Pancreas (tissue), 10 donors: ENCODE data around the gene PGAP3. TPM values are rescaled to one million over a fixed set of nuclear protein-coding genes. Genes with fewer than 3 reads are reported as not detected.

Experiments used
- ATAC-seq, 4 donors: fragments of 200-7000 bp; cut with Tn5 transposase; one replicate each; pipeline versions ENCODE4 v1.8.0 to v1.9.1; 2020; ENCODE audit warnings: mild to moderate bottlenecking in 4 of 4, moderate library complexity in 4 of 4
- DNase-seq, 6 donors: peaks; one replicate each; pipeline ENCODE4 v3.0.0-alpha.2; 2020
- FAIRE-seq: peaks from 2 replicates; lab custom pipeline; 2012; peaks lifted over from hg19 to GRCh38; lab: Jason Lieb, UNC
- H3K27ac ChIP-seq, 4 donors: fragments of 200-600 bp; sonication (generic); 1 replicate in 3 of 4; 2 replicates in 1 of 4; pipeline versions ENCODE4 v1.5.0 to v1.8.0; 2020
- H3K27me3 ChIP-seq, 4 donors: fragments of 200-600 bp; one replicate each; pipeline ENCODE4 v1.8.0; 2021
- H3K36me3 ChIP-seq, 3 donors: fragments of 200-600 bp; sonication (generic) in 1 of 3; one replicate each; pipeline versions ENCODE4 v1.5.0 to v1.8.0; 2020 to 2021
- H3K4me1 ChIP-seq, 3 donors: fragments of 200-600 bp; one replicate each; pipeline ENCODE4 v1.8.0; 2021
- H3K4me3 ChIP-seq, 4 donors: fragments of 200-600 bp; sonication (generic) in 2 of 4; one replicate each; pipeline versions ENCODE4 v1.5.0 to v1.8.0; 2020 to 2021
- H3K9me3 ChIP-seq, 4 donors: fragments of 200-600 bp; one replicate each; pipeline ENCODE4 v1.8.0; 2021
- WGBS, 2 donors: extraction: QIAGEN DNeasy Blood & Tissue Kit; methylation state at CpG; one replicate each; pipeline ENCODE4 v1.1.7; 2013; 5-methylcytosine and 5-hydroxymethylcytosine counted together
- intact Hi-C, 3 donors: fragments of 100-400 bp; cut with DNase I; formaldehyde crosslinking; loops; one replicate each; pipeline versions ENCODE4 v1.11.1 to v1.14.2; 2022
- polyA plus RNA-seq, 2 donors: library from polyadenylated mRNA; stranded (reverse); fragments of 200-250 nt; gene quantifications; one replicate each; pipeline ENCODE4 v1.2.3, GENCODE V29; 2013
- total RNA-seq, 6 donors: library from RNA; stranded (reverse); fragmentation: NEBNext Ultra II Directional in 4 of 6; extraction: Animal tissue kit (Norgen Biotek cat#: 25700) in 4 of 6; gene quantifications; one replicate each; pipeline versions ENCODE4 v1.2.1 to v1.2.4, GENCODE V29; 2021 to 2023
- TF ChIP-seq, protein P1 (sequence below), 4 donors: fragments of 200-600 bp; sonication (generic) in 3 of 4; IDR thresholded peaks; one replicate each; pipeline versions ENCODE4 v1.5.0 to v1.8.0; 2021; ENCODE audit warnings: antibody characterized with exemption in 4 of 4
- donor health status: healthy with polysubstance abuse.
- donor health status: DM: no; HTN: no; CAD: no; lungs with moderate emphysema.
- donor health status: DM: no; HTN: no; CAD: no.
- donor health status: control.
- donor health status: control.
- donor health status: Bipolar disorder and iron deficiency.
- donor health status: DM: yes; HTN: yes; CAD: no.
- donor health status: DM: no; HTN: no; CAD: no.
- donor health status: DM: no; HTN: no; CAD: no.
- donor health status: DM: yes; HTN: yes; CAD: no.

The PGAP3 gene
- total and polyA plus RNA-seq, 8 donors, result 19.4 to 46.3 (median 26.9) TPM

DNA sequence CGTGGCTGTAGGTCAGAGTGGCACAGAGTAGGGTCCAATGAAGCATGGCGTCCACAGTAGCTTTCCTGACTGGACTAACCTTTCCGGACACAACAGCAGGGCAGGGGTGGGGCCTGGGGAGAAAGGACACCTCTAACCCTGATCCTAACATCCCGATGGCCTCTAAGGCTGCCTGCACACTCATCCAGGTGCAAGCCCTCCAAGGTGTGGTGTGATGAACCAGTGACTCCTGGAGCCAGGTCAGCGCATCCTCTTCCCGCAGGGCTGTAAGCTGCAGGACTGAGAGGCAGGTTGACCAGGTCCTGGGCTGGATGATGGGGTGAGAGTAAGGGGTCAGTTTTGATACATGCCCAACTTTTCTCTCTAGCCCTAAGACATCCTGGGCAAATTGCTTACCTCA, 8.9 kb upstream of the PGAP3 start:
- H3K4me3 ChIP-seq, result no peak overlapping the region
- WGBS, 2 donors, result 72 to 74% methylated on average over 6 of the region's 6 CpGs
- FAIRE-seq (no peak), DNase-seq (no peak), ATAC-seq (no peak)
- no peak overlapping the region for H3K27ac ChIP-seq
- H3K36me3 ChIP-seq, result no peaks in the 10 kb centered on the region
- intact Hi-C loops, result no loop called here
- H3K27me3 ChIP-seq, result no peaks in the 10 kb centered on the region
- H3K4me1 ChIP-seq, result peaks cover 0 to 5% (median 0%) of the 10 kb centered on the region in 3 donors
- H3K9me3 ChIP-seq, result no peaks in the 10 kb centered on the region
- TF ChIP-seq, protein P1, sequence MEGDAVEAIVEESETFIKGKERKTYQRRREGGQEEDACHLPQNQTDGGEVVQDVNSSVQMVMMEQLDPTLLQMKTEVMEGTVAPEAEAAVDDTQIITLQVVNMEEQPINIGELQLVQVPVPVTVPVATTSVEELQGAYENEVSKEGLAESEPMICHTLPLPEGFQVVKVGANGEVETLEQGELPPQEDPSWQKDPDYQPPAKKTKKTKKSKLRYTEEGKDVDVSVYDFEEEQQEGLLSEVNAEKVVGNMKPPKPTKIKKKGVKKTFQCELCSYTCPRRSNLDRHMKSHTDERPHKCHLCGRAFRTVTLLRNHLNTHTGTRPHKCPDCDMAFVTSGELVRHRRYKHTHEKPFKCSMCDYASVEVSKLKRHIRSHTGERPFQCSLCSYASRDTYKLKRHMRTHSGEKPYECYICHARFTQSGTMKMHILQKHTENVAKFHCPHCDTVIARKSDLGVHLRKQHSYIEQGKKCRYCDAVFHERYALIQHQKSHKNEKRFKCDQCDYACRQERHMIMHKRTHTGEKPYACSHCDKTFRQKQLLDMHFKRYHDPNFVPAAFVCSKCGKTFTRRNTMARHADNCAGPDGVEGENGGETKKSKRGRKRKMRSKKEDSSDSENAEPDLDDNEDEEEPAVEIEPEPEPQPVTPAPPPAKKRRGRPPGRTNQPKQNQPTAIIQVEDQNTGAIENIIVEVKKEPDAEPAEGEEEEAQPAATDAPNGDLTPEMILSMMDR (IDR thresholded peaks at IDR 0.05), result no peak

DNA sequence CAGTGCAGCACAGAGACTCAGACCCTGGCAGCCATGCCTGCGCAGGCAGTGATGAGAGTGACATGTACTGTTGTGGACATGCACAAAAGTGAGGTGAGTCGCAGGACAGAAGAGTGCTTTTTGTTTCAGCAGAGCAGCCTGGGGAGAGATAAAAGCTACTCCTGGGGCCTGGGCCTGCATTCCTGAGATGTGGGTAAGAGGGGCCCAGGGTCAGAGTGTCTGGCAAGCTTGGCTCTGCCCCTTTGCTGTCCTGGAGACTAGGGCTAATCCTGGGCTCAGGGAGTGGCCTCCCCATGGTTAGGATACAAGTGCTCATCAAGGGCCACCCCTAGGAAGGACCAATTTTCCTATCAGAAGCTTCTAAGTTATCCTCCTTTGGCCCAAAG, 7.2 kb upstream of the PGAP3 start:
- Histone ChIP-seq H3K4me3 (no peak overlapping the region), H3K36me3 (no peaks in the 10 kb centered on the region), H3K9me3 (no peaks in the 10 kb centered on the region), H3K27ac (no peak overlapping the region), H3K27me3 (no peaks in the 10 kb centered on the region), H3K4me1 (peaks cover 0 to 4% (median 0%) of the 10 kb centered on the region in 3 donors)
- WGBS, 2 donors, result 82 to 86% methylated on average over 2 of the region's 2 CpGs
- TF ChIP-seq, protein P1 (IDR thresholded peaks at IDR 0.05), result no peak
- no peak for FAIRE-seq
- no peak for DNase-seq
- intact Hi-C loops, result no loop called here
- no peak for ATAC-seq

DNA sequence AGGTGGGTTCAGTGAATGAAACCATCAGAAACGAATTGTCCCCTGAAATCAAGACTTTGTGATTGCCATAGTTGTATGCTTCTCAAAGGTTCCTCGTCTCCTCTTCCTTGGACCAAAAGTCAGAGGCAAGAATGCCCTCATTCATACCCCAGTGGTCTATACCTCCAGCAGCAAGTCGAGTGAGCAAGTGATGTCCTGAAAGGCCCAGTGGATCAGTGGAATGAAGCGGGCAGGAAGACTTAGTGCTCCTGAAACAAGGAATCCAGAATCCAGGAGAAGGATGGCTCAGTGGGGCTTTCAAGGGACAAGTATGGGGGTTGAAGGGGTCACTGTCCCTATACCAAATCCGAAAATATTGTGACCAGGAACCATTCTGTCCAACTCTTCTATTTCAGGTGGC, 6.7 kb upstream of the PGAP3 start:
- intact Hi-C loops, result no loop called here
- H3K9me3 ChIP-seq, result no peaks in the 10 kb centered on the region
- no peaks in the 10 kb centered on the region for H3K36me3 ChIP-seq
- TF ChIP-seq, protein P1 (IDR thresholded peaks at IDR 0.05), result no peak
- 75 to 76% methylated on average over 5 of the region's 5 CpGs for WGBS, 2 donors
- DNase-seq (no peak), FAIRE-seq (no peak), ATAC-seq (no peak)
- H3K4me1 ChIP-seq, result peaks cover 0 to 4% (median 0%) of the 10 kb centered on the region in 3 donors
- no peaks in the 10 kb centered on the region for H3K27me3 ChIP-seq
- H3K4me3 ChIP-seq, result no peak overlapping the region
- no peak overlapping the region for H3K27ac ChIP-seq

DNA sequence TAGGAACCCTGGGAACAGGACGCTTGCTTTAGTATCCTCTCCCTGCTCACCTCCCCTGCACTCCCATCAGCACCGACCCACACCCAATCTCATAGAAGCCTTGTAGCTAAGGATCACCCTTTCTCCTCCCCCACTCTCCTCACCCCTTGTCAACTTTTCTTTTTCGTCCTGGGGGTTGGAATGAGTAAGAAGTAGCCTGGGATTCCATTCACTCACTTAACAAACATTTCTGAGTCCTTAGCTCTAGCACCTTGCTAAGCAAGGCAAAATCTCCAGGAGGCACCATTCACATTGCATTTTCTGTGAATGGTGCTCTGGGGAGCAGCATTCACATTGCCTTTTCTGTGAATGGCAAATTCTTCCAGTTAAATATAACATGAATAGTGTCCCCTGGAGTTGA, 1.1 kb upstream of the PGAP3 start:
- DNase-seq, result no peak
- TF ChIP-seq, protein P1 (IDR thresholded peaks at IDR 0.05), result no peak
- peak overlapping the region in 1 of 4 donors; percentile 73 for H3K4me3 ChIP-seq
- no peaks in the 10 kb centered on the region for H3K9me3 ChIP-seq
- H3K4me1 ChIP-seq, result peaks cover 0 to 7% (median 5%) of the 10 kb centered on the region in 3 donors
- H3K27me3 ChIP-seq, result no peaks in the 10 kb centered on the region
- FAIRE-seq, result no peak
- peak overlapping the region in 1 of 4 donors; percentile 94 for H3K27ac ChIP-seq
- intact Hi-C loops, result no loop called here
- WGBS, 2 donors, result 52 to 54% methylated on average over 3 of the region's 3 CpGs
- H3K36me3 ChIP-seq, result peaks cover 0 to 4% (median 0%) of the 10 kb centered on the region in 3 donors
- no peak for ATAC-seq

DNA sequence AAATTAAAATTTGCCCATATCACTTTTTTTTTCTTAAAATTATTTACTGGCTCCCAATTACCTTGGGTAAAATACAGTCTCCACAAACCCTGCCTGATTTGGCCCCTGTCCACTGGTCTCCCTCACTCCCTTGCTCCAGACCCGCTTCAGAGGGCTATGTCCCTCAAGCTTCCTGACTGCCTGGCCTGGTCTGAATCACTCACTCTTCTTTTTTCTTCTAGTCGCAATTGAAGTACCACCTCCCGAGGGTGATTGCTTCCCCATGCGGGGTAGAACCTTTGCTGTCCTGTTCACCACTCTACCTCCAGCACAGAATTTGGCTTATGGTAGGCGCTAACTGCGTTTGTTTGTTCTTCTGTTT, 598 bp upstream of the PGAP3 start:
- 12 to 14% methylated on average over 6 of the region's 6 CpGs for WGBS, 2 donors
- H3K9me3 ChIP-seq, result no peaks in the 10 kb centered on the region
- ATAC-seq (peak in 2 of 4 donors; percentile 9 to 10), FAIRE-seq (no peak), DNase-seq (peak in 1 of 6 donors; percentile 13)
- intact Hi-C loops, result no loop called here
- peaks cover 0 to 4% (median 0%) of the 10 kb centered on the region in 3 donors for H3K36me3 ChIP-seq
- H3K27me3 ChIP-seq, result no peaks in the 10 kb centered on the region
- peak overlapping the region; percentile 59 to 94 (median 80) for H3K27ac ChIP-seq
- TF ChIP-seq, protein P1 (IDR thresholded peaks at IDR 0.05), result no peak
- peak overlapping the region; percentile 42 to 73 (median 57) for H3K4me3 ChIP-seq
- H3K4me1 ChIP-seq, result peaks cover 0 to 7% (median 5%) of the 10 kb centered on the region in 3 donors
